Hepatocyte (in vitro differentiated cells): ENCODE measurements around the gene TMEFF2.

Experiments
- EZH2phosphoT487 ChIP-seq: fragments of 200-600 bp; sonication (generic); IDR thresholded peaks from one replicate; pipeline ENCODE4 v1.6.1; 2018; ENCODE audit warnings: antibody characterized with exemption, mild to moderate bottlenecking, low read depth, moderate library complexity; ENCODE audit not compliant: unreplicated experiment, severe bottlenecking
- TF ChIP-seq, protein P1 (sequence below): fragments of 200-600 bp; sonication (generic); IDR thresholded peaks from 2 replicates; pipeline ENCODE4 v1.5.1; 2016; ENCODE audit warnings: antibody characterized with exemption, mild to moderate bottlenecking; ENCODE audit not compliant: poor library complexity

DNA sequence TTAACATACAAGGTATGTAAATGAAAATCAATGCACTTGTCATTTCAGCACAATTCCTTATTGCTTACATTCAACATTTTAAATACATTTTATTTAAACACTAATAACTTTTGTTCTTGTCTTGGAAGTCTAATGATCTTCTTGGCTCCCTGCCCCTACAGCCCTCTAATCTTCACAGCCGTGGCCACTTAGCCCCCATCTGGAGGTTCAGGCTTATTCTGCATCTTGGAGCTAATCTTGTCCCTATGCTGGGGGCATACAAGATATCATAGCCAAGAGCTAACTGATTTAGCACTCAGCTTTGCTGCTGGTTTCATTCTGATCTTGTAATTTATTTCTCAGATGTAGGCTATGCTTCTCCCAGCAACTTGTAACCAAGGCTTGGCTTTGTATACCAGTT lies 140.8 kb downstream of the TMEFF2 start:
- TF ChIP-seq, protein P1, sequence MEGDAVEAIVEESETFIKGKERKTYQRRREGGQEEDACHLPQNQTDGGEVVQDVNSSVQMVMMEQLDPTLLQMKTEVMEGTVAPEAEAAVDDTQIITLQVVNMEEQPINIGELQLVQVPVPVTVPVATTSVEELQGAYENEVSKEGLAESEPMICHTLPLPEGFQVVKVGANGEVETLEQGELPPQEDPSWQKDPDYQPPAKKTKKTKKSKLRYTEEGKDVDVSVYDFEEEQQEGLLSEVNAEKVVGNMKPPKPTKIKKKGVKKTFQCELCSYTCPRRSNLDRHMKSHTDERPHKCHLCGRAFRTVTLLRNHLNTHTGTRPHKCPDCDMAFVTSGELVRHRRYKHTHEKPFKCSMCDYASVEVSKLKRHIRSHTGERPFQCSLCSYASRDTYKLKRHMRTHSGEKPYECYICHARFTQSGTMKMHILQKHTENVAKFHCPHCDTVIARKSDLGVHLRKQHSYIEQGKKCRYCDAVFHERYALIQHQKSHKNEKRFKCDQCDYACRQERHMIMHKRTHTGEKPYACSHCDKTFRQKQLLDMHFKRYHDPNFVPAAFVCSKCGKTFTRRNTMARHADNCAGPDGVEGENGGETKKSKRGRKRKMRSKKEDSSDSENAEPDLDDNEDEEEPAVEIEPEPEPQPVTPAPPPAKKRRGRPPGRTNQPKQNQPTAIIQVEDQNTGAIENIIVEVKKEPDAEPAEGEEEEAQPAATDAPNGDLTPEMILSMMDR = no peak
- no peak for TF ChIP-seq EZH2phosphoT487
